H1 (cell line): Measurements from ENCODE around the gene FHDC1. TPM values are rescaled to one million over a fixed set of nuclear protein-coding genes. Genes with fewer than 3 reads are reported as not detected.

ENCODE experiments used
- CTCF ChIA-PET: fragments of 300-600 bp; sonication (Branson Sonifier 250); formaldehyde crosslinking; loops from one replicate; lab custom pipeline; 2021; ENCODE audit not compliant: partially characterized antibody; lab: Charles Lee
- POLR2A ChIA-PET: fragments of 300-600 bp; sonication (Branson Sonifier 250); formaldehyde crosslinking; loops from one replicate; lab custom pipeline; 2021; ENCODE audit warnings: inconsistent platforms; ENCODE audit not compliant: partially characterized antibody; lab: Charles Lee
- DNase-seq, 2 experiments: peaks; one replicate each; pipeline versions ENCODE4 v3.0.0 to v3.0.0-alpha.2; 2010 to 2022; ENCODE audit warnings: low spot score in 2 of 2, low read depth in 1 of 2, mixed read lengths in 1 of 2
- FAIRE-seq: peaks from 2 replicates; lab custom pipeline; 2011; peaks lifted over from hg19 to GRCh38; lab: Jason Lieb, UNC
- H2AFZ ChIP-seq: 2 replicates; pipeline ENCODE4 v1.8.1; 2012; ENCODE audit warnings: low read length, inconsistent platforms
- H2AK5ac ChIP-seq: 2 replicates; pipeline ENCODE4 v1.6.1; 2013; ENCODE audit warnings: low read depth, low read length
- H2BK120ac ChIP-seq: replicated peaks from 2 replicates; pipeline ENCODE3; 2013; ENCODE audit warnings: low read depth, low read length, inconsistent platforms
- H2BK12ac ChIP-seq: 2 replicates; pipeline ENCODE4 v1.6.1; 2013; ENCODE audit warnings: low read depth, low read length
- H2BK15ac ChIP-seq: 2 replicates; pipeline ENCODE4 v1.6.1; 2013; ENCODE audit warnings: low read length
- H2BK20ac ChIP-seq: 2 replicates; pipeline ENCODE4 v1.6.1; 2013; ENCODE audit warnings: low read length
- H2BK5ac ChIP-seq: 2 replicates; pipeline ENCODE4 v1.6.1; 2013; ENCODE audit warnings: low read depth, low read length
- H3K14ac ChIP-seq: 2 replicates; pipeline ENCODE4 v1.6.1; 2013; ENCODE audit warnings: inconsistent platforms; ENCODE audit not compliant: insufficient read length
- H3K18ac ChIP-seq: 2 replicates; pipeline ENCODE4 v1.6.1; 2013; ENCODE audit warnings: low read length; ENCODE audit errors: extremely low read depth
- H3K23ac ChIP-seq: 2 replicates; pipeline ENCODE4 v1.6.1; 2013; ENCODE audit warnings: inconsistent platforms; ENCODE audit not compliant: insufficient read length
- H3K23me2 ChIP-seq: 2 replicates; pipeline ENCODE4 v1.6.1; 2013; ENCODE audit warnings: low read depth, low read length
- H3K27ac ChIP-seq: 2 replicates; pipeline ENCODE4 v1.6.1; 2011; ENCODE audit warnings: low read depth, low read length, inconsistent platforms
- H3K27me3 ChIP-seq, 4 experiments: replicated peaks in 1 of 4; 1 replicate in 1 of 4; 2 replicates in 3 of 4; pipeline versions ENCODE4 v1.6.1 to v1.8.1; 2011 to 2013; ENCODE audit warnings: low read length in 3 of 4, mild to moderate bottlenecking in 3 of 4, inconsistent platforms in 2 of 4, mixed read lengths in 2 of 4, moderate library complexity in 1 of 4; ENCODE audit not compliant: control insufficient read depth in 3 of 4, insufficient read depth in 3 of 4; ENCODE audit errors: extremely low read depth in 1 of 4
- H3K36me3 ChIP-seq, 4 experiments: 2 replicates each; pipeline versions ENCODE4 v1.6.1 to v1.8.1; 2011 to 2013; ENCODE audit warnings: mild to moderate bottlenecking in 4 of 4, low read length in 3 of 4, moderate library complexity in 2 of 4, control low read depth in 1 of 4, inconsistent platforms in 1 of 4; ENCODE audit not compliant: insufficient read depth in 4 of 4, control insufficient read depth in 2 of 4
- H3K4ac ChIP-seq: replicated peaks from 2 replicates; pipeline ENCODE3; 2013; ENCODE audit warnings: low read length, low read depth, mixed read lengths, inconsistent platforms; ENCODE audit not compliant: insufficient read length
- H3K4me1 ChIP-seq, 4 experiments: replicated peaks in 1 of 4; 1 replicate in 1 of 4; 2 replicates in 3 of 4; pipeline versions ENCODE4 v1.6.1 to v1.8.1; 2011 to 2013; ENCODE audit warnings: low read length in 3 of 4, inconsistent platforms in 2 of 4, mixed read lengths in 1 of 4; ENCODE audit not compliant: insufficient read depth in 4 of 4, control insufficient read depth in 3 of 4
- H3K4me2 ChIP-seq, 2 experiments: 2 replicates each; pipeline versions ENCODE4 v1.6.1 to v1.8.1; 2011 to 2013; ENCODE audit warnings: low read depth in 2 of 2, low read length in 2 of 2, control low read depth in 1 of 2, inconsistent platforms in 1 of 2, mild to moderate bottlenecking in 1 of 2; ENCODE audit not compliant: insufficient read depth in 1 of 2
- H3K4me3 ChIP-seq, 4 experiments: fragments of 200-600, 300-600 bp in 1 of 4; sonication (generic), shearing (Covaris generic), sonication (Bioruptor Twin) in 1 of 4; 2 replicates each; pipeline versions ENCODE4 v1.5.1 to v1.8.1; 2011 to 2016; ENCODE audit warnings: low read length in 4 of 4, low read depth in 3 of 4, control low read depth in 2 of 4, inconsistent platforms in 2 of 4, mild to moderate bottlenecking in 2 of 4, mixed read lengths in 1 of 4, moderate library complexity in 1 of 4; ENCODE audit not compliant: insufficient read depth in 2 of 4; ENCODE audit errors: extremely low read depth in 1 of 4
- H3K56ac ChIP-seq: replicated peaks from 2 replicates; pipeline ENCODE3; 2013; ENCODE audit warnings: low read depth, mild to moderate bottlenecking, mixed read lengths, low read length, inconsistent platforms; ENCODE audit not compliant: insufficient read length
- H3K79me1 ChIP-seq: 2 replicates; pipeline ENCODE4 v1.6.1; 2013; ENCODE audit warnings: low read depth, low read length, control low read depth
- H3K79me2 ChIP-seq, 2 experiments: 2 replicates each; pipeline versions ENCODE4 v1.6.1 to v1.8.1; 2012 to 2013; ENCODE audit warnings: low read length in 2 of 2, mild to moderate bottlenecking in 2 of 2, inconsistent platforms in 1 of 2; ENCODE audit not compliant: insufficient read depth in 2 of 2, control insufficient read depth in 1 of 2
- H3K9ac ChIP-seq, 4 experiments: replicated peaks in 1 of 4; 1 replicate in 1 of 4; 2 replicates in 3 of 4; pipeline versions ENCODE4 v1.6.1 to v1.8.1; 2011 to 2013; ENCODE audit warnings: low read depth in 3 of 4, low read length in 3 of 4, control low read depth in 2 of 4, mild to moderate bottlenecking in 2 of 4, moderate library complexity in 2 of 4, inconsistent platforms in 1 of 4; ENCODE audit errors: extremely low read depth in 1 of 4
- H3K9me3 ChIP-seq, 2 experiments: 2 replicates each; pipeline versions ENCODE4 v1.6.1 to v1.8.1; 2012 to 2013; ENCODE audit warnings: mild to moderate bottlenecking in 2 of 2, moderate library complexity in 2 of 2, control low read depth in 1 of 2, inconsistent platforms in 1 of 2, low read depth in 1 of 2, low read length in 1 of 2, mixed read lengths in 1 of 2; ENCODE audit not compliant: insufficient read depth in 2 of 2
- H4K20me1 ChIP-seq, 2 experiments: replicated peaks in 1 of 2; 2 replicates each; pipeline versions ENCODE3 to v1.8.1; 2011 to 2013; ENCODE audit warnings: inconsistent platforms in 2 of 2, low read length in 2 of 2, mild to moderate bottlenecking in 1 of 2; ENCODE audit not compliant: insufficient read depth in 2 of 2, control insufficient read depth in 1 of 2
- H4K5ac ChIP-seq: 2 replicates; pipeline ENCODE4 v1.6.1; 2013; ENCODE audit warnings: low read length, low read depth, mixed read lengths, inconsistent platforms; ENCODE audit not compliant: insufficient read length
- H4K8ac ChIP-seq: 2 replicates; pipeline ENCODE4 v1.8.0; 2013; ENCODE audit warnings: mild to moderate bottlenecking, moderate library complexity, low read length, inconsistent platforms; ENCODE audit not compliant: insufficient read depth; ENCODE audit errors: extremely low read depth
- H4K91ac ChIP-seq: replicated peaks from 2 replicates; pipeline ENCODE3; 2013; ENCODE audit warnings: low read length, mixed read lengths, inconsistent platforms; ENCODE audit not compliant: insufficient read length
- ASH2L ChIP-seq: fragments of 200-600, 300-600 bp; sonication (generic); IDR thresholded peaks from one replicate; pipeline ENCODE4 v1.7.1; 2017; ENCODE audit warnings: low read length
- BCL11A ChIP-seq, 2 experiments: IDR thresholded peaks; one replicate each; pipeline ENCODE4 v1.6.1; 2011; ENCODE audit warnings: low read depth in 2 of 2, low read length in 2 of 2, mild to moderate bottlenecking in 2 of 2
- BRCA1 ChIP-seq: IDR thresholded peaks from 2 replicates; pipeline ENCODE4 v1.6.1; 2012; ENCODE audit warnings: low read depth, low read length, improper control_type of control experiment
- CREB1 ChIP-seq: IDR thresholded peaks from 2 replicates; pipeline ENCODE4 v1.6.1; 2012; ENCODE audit warnings: inconsistent platforms
- JUN ChIP-seq: IDR thresholded peaks from 2 replicates; pipeline ENCODE4 v1.6.1; 2011; ENCODE audit warnings: low read depth, mild to moderate bottlenecking, improper control_type of control experiment, low read length
- KDM5A ChIP-seq: fragments of 200-600 bp; IDR thresholded peaks from 2 replicates; pipeline ENCODE4 v1.7.1; 2012; ENCODE audit warnings: mild to moderate bottlenecking, low read length, inconsistent platforms, mixed read lengths
- MAFK ChIP-seq: IDR thresholded peaks from 2 replicates; pipeline ENCODE4 v1.6.1; 2012; ENCODE audit warnings: low read depth, mild to moderate bottlenecking, improper control_type of control experiment, low read length
- RAD21 ChIP-seq, 2 experiments: IDR thresholded peaks in 1 of 2; conservative IDR thresholded peaks in 1 of 2; 2 replicates each; pipeline ENCODE4 v1.6.1; 2011; ENCODE audit warnings: low read depth in 2 of 2, low read length in 2 of 2, improper control_type of control experiment in 1 of 2, inconsistent platforms in 1 of 2, mild to moderate bottlenecking in 1 of 2, moderate library complexity in 1 of 2
- TCF12 ChIP-seq: IDR thresholded peaks from 2 replicates; pipeline ENCODE4 v1.6.1; 2011; ENCODE audit warnings: low read depth, mild to moderate bottlenecking, low read length
- TEAD4 ChIP-seq: IDR thresholded peaks from 2 replicates; pipeline ENCODE4 v1.6.1; 2012; ENCODE audit warnings: low read depth, low read length, inconsistent platforms, mixed read lengths
- YY1 ChIP-seq: IDR thresholded peaks from 2 replicates; pipeline ENCODE4 v1.6.1; 2011; ENCODE audit warnings: low read depth, mild to moderate bottlenecking, low read length
- ZNF274 ChIP-seq: IDR thresholded peaks from 2 replicates; pipeline ENCODE4 v1.7.0; 2012; ENCODE audit warnings: low read length, borderline replicate concordance; ENCODE audit errors: extremely low read depth
- WGBS, 2 experiments: shearing (Covaris generic) in 1 of 2; methylation state at CpG; one replicate each; pipeline versions ENCODE4 v1.1.6 to v1.1.7; 2013 to 2015; ENCODE audit warnings: low lambda C conversion rate in 2 of 2, mixed read lengths in 2 of 2, inconsistent platforms in 1 of 2, low coverage in 1 of 2, missing lambda C conversion rate in 1 of 2; ENCODE audit not compliant: insufficient replicate concordance in 2 of 2, insufficient coverage in 1 of 2, insufficient read length in 1 of 2; ENCODE audit errors: extremely low coverage in 1 of 2, missing lambda C conversion rate in 1 of 2; 5-methylcytosine and 5-hydroxymethylcytosine counted together
- polyA plus RNA-seq, 7 experiments: library from polyadenylated mRNA; depleted of rRNA in 3 of 7; stranded (reverse) in 5 of 7; unstranded in 2 of 7; fragments of >200 nt in 5 of 7; fragments of 200-250 nt in 2 of 7; gene quantifications; 1 replicate in 5 of 7; 2 replicates in 1 of 7; 4 replicates in 1 of 7; pipeline versions ENCODE4 v1.2.1 to v1.2.3, GENCODE V29; 2011 to 2013; ENCODE audit warnings: missing spikeins in 2 of 7, mixed read lengths in 2 of 7
- total RNA-seq: library from RNA; stranded (reverse); fragmentation: NEBNext Ultra II Directional; extraction: Animal tissue kit (Norgen Biotek cat#: 25700); gene quantifications from 2 replicates; pipeline ENCODE4 v1.2.1, GENCODE V29; 2021
- TF ChIP-seq, protein P1 (sequence below): IDR thresholded peaks from 2 replicates; pipeline ENCODE4 v1.6.1; 2012; ENCODE audit warnings: low read length, inconsistent platforms

The FHDC1 gene
- total and polyA plus RNA-seq, 2 of the 8 experiments (the other 6 are each of a cell fraction or from before 2014, with no cell fraction given) = 6.4 to 28.6 TPM

GRCh38 chr4:152939621-152940020 is 3.5 kb downstream of the FHDC1 start:
- CTCF ChIA-PET = interaction anchor here (0.6 to 6.6 kb wide), 9 partner anchors 10 to 195 kb away, joined by 3 to 35 read pairs (median 6); no protein-coding TSS in a partner anchor
- no peak overlapping the region; a peak in 2 of 4 replicates for H3K4me2 ChIP-seq
- TF ChIP-seq BRCA1 (no peak), BCL11A (IDR thresholded peaks at IDR 0.05; ENCODE audit: low read depth in 2 of 2, low read length in 2 of 2) (no peak), JUN (no peak), TCF12 (no peak), MAFK (no peak), YY1 (no peak), ASH2L (no peak), CREB1 (no peak), RAD21 (IDR thresholded peaks at IDR 0.05 in 1 of 2, conservative IDR thresholded peaks at IDR 0.05 in 1 of 2; ENCODE audit: low read depth in 2 of 2, low read length in 2 of 2) (no peak), TEAD4 (no peak), KDM5A (no peak), ZNF274 (no peak)
- TF ChIP-seq, protein P1, sequence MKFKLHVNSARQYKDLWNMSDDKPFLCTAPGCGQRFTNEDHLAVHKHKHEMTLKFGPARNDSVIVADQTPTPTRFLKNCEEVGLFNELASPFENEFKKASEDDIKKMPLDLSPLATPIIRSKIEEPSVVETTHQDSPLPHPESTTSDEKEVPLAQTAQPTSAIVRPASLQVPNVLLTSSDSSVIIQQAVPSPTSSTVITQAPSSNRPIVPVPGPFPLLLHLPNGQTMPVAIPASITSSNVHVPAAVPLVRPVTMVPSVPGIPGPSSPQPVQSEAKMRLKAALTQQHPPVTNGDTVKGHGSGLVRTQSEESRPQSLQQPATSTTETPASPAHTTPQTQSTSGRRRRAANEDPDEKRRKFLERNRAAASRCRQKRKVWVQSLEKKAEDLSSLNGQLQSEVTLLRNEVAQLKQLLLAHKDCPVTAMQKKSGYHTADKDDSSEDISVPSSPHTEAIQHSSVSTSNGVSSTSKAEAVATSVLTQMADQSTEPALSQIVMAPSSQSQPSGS = no peak

More at GRCh38 chr4:152939621-152940020, 3.5 kb downstream of the FHDC1 start:
- no peak overlapping the region for H3K9ac ChIP-seq
- H4K20me1 ChIP-seq = peaks cover 16 to 17% of the 10 kb centered on the region in 2 experiments
- H3K4ac ChIP-seq = no peak overlapping the region
- H2AFZ ChIP-seq = no peak overlapping the region
- FAIRE-seq (no peak), DNase-seq (no peak)
- no peak overlapping the region for H3K4me3 ChIP-seq
- H3K27me3 ChIP-seq = peaks cover 0 to 13% (median 5%) of the 10 kb centered on the region in 4 experiments; a peak in 3 of 7 replicates
- H3K14ac ChIP-seq = no peak overlapping the region
- POLR2A ChIA-PET = interaction anchor here (1.2 to 6.6 kb wide), 3 partner anchors 10 to 52 kb away, joined by 3 to 61 read pairs (median 7); no protein-coding TSS in a partner anchor
- peaks cover 2% of the 10 kb centered on the region; the same call in 1 of the 2 replicates for H3K23me2 ChIP-seq
- H3K23ac ChIP-seq = no peak overlapping the region
- H3K79me2 ChIP-seq = peaks cover 20 to 67% of the 10 kb centered on the region in 2 experiments
- H2BK20ac ChIP-seq = no peak overlapping the region
- H3K79me1 ChIP-seq = 0 out of 2 replicates have a peak, but pooled peaks cover 6% of the 10 kb centered on the region
- H3K36me3 ChIP-seq = peaks cover 0 to 15% (median 9%) of the 10 kb centered on the region in 4 experiments; a peak in 4 of 8 replicates
- no peak overlapping the region for H4K8ac ChIP-seq
- H2BK5ac ChIP-seq = no peak overlapping the region
- H3K18ac ChIP-seq = no peak overlapping the region
- H2BK120ac ChIP-seq = no peak overlapping the region
- H3K4me1 ChIP-seq = peaks cover 0 to 8% (median 4%) of the 10 kb centered on the region in 4 experiments; a peak in 4 of 7 replicates
- H2BK12ac ChIP-seq = no peak overlapping the region
- no peaks in the 10 kb centered on the region for H3K9me3 ChIP-seq
- no peak overlapping the region; the same call in 1 of the 2 replicates for H2AK5ac ChIP-seq
- H3K56ac ChIP-seq = no peak overlapping the region
- no peak overlapping the region for H4K91ac ChIP-seq
- H2BK15ac ChIP-seq = no peak overlapping the region
- 87% methylated on average over 2 of the region's 2 CpGs; no CpG with 5 or more reads in 1 of the 2 experiments for WGBS, 2 experiments
- H3K27ac ChIP-seq = no peak overlapping the region
- H4K5ac ChIP-seq = no peak overlapping the region
